ENCODE data around the gene STPG3. TPM values are rescaled to one million over a fixed set of nuclear protein-coding genes. Genes with fewer than 3 reads are reported as not detected.

Gene STPG3
- total and polyA plus RNA-seq, 2 experiments from 2014 or later = not detected

DNA sequence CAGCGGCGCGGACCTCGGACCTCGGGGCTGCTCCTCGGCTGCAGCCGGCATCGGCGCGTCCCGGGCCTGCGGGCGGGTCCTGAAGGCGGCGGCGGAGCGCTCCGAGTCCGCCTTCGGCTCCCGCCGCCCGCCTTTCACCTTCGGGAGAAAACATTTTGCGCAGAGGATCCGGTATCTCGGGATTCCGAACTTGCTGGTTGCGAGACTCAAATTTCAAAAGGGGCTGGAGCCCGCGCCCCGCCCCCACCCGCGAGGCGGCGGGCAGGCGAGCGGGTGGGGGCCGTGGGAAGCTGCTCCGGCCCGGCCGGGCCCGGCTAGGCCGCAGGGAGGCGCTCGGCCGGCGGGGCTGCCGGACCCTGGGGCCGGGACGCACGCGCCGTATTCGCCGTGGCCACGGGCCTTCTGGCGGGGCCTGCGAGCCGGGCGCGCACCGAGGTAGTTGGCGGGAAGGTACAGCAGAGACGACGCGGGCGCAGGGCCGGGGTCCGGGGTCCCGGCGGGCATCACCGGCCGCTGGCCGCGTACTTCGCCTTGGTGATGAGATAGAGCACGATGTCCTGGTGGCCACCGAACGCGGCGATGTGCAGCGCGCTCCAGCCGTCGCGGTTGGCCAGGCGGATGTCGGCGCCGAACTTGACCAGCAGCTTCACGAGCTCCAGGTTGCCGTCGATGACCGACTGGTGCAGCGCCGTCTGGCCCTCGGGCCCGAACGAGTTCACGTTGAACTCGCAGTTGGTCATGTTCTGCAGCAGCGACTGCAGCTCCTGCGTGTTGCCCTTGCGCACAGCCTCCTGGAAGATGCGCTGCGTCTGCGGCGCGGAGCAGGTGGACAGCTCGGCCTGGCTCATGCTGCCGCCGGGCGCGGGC lies 50.2 kb downstream of the STPG3 start:
- Histone ChIP-seq H3K4me2 (peak overlapping the region; percentile 96), H3K9me2 (ENCODE audit: insufficient read depth) (no peaks in the 10 kb centered on the region), H3K79me2 (replicated peaks; ENCODE audit: insufficient read depth) (peaks cover 3% of the 10 kb centered on the region; the same call in 1 of the 2 replicates), H3K4me1 (ENCODE audit: insufficient read depth) (peaks cover 52% of the 10 kb centered on the region), H3K4me3 (peak overlapping the region; percentile 94), H4K20me1 (replicated peaks; ENCODE audit: insufficient read depth) (peaks cover 11% of the 10 kb centered on the region), H3K36me3 (ENCODE audit: insufficient read depth) (no peaks in the 10 kb centered on the region), H3F3A (replicated peaks; ENCODE audit: low read depth) (peaks cover 26% of the 10 kb centered on the region), H3K27me3 (ENCODE audit: insufficient read depth) (peaks cover 28% of the 10 kb centered on the region), H3K27ac (ENCODE audit: low read depth) (peak overlapping the region; percentile 79; the same call in 1 of the 2 replicates), H2AFZ (no peak overlapping the region)
- peak; percentile 77 for DNase-seq (ENCODE audit: low spot score)
- Mint-ChIP-seq H3K4me3 (peak overlapping the region; percentile 97), H3K27ac (peak overlapping the region; percentile 95), H3K27me3 (ENCODE audit: insufficient read depth, low read depth, poor library complexity) (peaks cover 35% of the 10 kb centered on the region), H3K9me3 (no peaks in the 10 kb centered on the region; the same call in 2 of the 3 replicates), H3K4me1 (peaks cover 47% of the 10 kb centered on the region), H3K36me3 (ENCODE audit: low read depth) (peaks cover 4% of the 10 kb centered on the region; the same call in 2 of the 3 replicates)
- ATAC-seq = peak; percentile 8
- TF ChIP-seq, protein P1, sequence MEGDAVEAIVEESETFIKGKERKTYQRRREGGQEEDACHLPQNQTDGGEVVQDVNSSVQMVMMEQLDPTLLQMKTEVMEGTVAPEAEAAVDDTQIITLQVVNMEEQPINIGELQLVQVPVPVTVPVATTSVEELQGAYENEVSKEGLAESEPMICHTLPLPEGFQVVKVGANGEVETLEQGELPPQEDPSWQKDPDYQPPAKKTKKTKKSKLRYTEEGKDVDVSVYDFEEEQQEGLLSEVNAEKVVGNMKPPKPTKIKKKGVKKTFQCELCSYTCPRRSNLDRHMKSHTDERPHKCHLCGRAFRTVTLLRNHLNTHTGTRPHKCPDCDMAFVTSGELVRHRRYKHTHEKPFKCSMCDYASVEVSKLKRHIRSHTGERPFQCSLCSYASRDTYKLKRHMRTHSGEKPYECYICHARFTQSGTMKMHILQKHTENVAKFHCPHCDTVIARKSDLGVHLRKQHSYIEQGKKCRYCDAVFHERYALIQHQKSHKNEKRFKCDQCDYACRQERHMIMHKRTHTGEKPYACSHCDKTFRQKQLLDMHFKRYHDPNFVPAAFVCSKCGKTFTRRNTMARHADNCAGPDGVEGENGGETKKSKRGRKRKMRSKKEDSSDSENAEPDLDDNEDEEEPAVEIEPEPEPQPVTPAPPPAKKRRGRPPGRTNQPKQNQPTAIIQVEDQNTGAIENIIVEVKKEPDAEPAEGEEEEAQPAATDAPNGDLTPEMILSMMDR (conservative IDR thresholded peaks at IDR 0.05; ENCODE audit: low read depth in 2 of 2) = peak in 1 of 2 experiments; percentile 45; a peak in 2 of 4 replicates
- TF ChIP-seq STAT1 (IDR thresholded peaks at IDR 0.05; ENCODE audit: unreplicated experiment) = no peak
- TF ChIP-seq ZNF114 (CRISPR knock-in tag; IDR thresholded peaks at IDR 0.05) = no peak

DNA sequence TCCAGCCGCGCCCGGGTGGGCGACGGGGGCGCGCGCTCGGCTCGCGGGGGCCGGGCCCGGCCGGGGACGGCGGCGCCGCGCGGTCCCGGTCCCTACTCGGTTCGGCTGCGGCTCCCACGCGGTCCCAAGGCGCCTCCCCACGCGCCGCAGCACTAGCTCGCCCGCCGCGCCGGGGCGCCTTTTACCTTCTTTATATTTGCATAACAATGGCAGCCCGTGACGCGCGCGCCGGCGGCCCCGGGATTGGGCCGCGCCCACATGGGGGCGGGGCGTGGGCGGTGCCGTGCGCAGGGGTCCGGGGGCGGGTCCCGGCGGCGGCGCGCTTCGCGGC lies 51.0 kb downstream of the STPG3 start, which contains the start of gene NRARP:
Gene NRARP (minus strand): TSS at position 154 of the 331 bp plus-strand sequence. CDS start 343 bp downstream, outside the sequence.
- H3K36me3 Mint-ChIP-seq (ENCODE audit: low read depth) = peaks cover 4% of the 10 kb centered on the region; the same call in 2 of the 3 replicates
- Histone ChIP-seq H3F3A (replicated peaks; ENCODE audit: low read depth) (peaks cover 22% of the 10 kb centered on the region), H3K4me2 (peak within 1 kb of the TSS; percentile 96), H2AFZ (no peak within 1 kb of the TSS), H3K27me3 (ENCODE audit: insufficient read depth) (peaks cover 20% of the 10 kb centered on the region), H4K20me1 (replicated peaks; ENCODE audit: insufficient read depth) (peaks cover 11% of the 10 kb centered on the region), H3K79me2 (replicated peaks; ENCODE audit: insufficient read depth) (peaks cover 3% of the 10 kb centered on the region; the same call in 1 of the 2 replicates), H3K36me3 (ENCODE audit: insufficient read depth) (no peaks in the 10 kb centered on the region), H3K9me2 (ENCODE audit: insufficient read depth) (no peaks in the 10 kb centered on the region), H3K4me3 (peak within 1 kb of the TSS; percentile 94), H3K4me1 (ENCODE audit: insufficient read depth) (peaks cover 45% of the 10 kb centered on the region), H3K27ac (ENCODE audit: low read depth) (no peak within 1 kb of the TSS)
- ATAC-seq (no peak), DNase-seq (ENCODE audit: low spot score) (peak; percentile 88)
- TF ChIP-seq JUNB (IDR thresholded peaks at IDR 0.05; ENCODE audit: unreplicated experiment) = no peak
- peak; percentile 77 for TF ChIP-seq CREB1 (CRISPR knock-in tag; IDR thresholded peaks at IDR 0.05; ENCODE audit: low read depth)
- TF ChIP-seq, protein P1 (conservative IDR thresholded peaks at IDR 0.05; ENCODE audit: low read depth in 2 of 2) = no peak
- peak; percentile 83 for TF ChIP-seq POLR2AphosphoS5 (IDR thresholded peaks at IDR 0.05; ENCODE audit: low read depth)
- TF ChIP-seq ZNF114 (CRISPR knock-in tag; IDR thresholded peaks at IDR 0.05) = no peak
- no peak for TF ChIP-seq ZNF331 (CRISPR knock-in tag; IDR thresholded peaks at IDR 0.05; ENCODE audit: low read depth)
- no peak for TF ChIP-seq EZH2 (IDR thresholded peaks at IDR 0.05; ENCODE audit: low read depth, unreplicated experiment)
- TF ChIP-seq, protein P2, sequence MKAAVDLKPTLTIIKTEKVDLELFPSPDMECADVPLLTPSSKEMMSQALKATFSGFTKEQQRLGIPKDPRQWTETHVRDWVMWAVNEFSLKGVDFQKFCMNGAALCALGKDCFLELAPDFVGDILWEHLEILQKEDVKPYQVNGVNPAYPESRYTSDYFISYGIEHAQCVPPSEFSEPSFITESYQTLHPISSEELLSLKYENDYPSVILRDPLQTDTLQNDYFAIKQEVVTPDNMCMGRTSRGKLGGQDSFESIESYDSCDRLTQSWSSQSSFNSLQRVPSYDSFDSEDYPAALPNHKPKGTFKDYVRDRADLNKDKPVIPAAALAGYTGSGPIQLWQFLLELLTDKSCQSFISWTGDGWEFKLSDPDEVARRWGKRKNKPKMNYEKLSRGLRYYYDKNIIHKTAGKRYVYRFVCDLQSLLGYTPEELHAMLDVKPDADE (IDR thresholded peaks at IDR 0.05) = no peak
- H3K4me1 Mint-ChIP-seq = peaks cover 44% of the 10 kb centered on the region
- H3K27ac Mint-ChIP-seq = no peak within 1 kb of the TSS
- peak within 1 kb of the TSS; percentile 97 for H3K4me3 Mint-ChIP-seq
- no peaks in the 10 kb centered on the region for H3K9me3 Mint-ChIP-seq
- H3K27me3 Mint-ChIP-seq (ENCODE audit: insufficient read depth, low read depth, poor library complexity) = peaks cover 28% of the 10 kb centered on the region

All from GM23338 (cell line).